Mesenchymal stem cell (in vitro differentiated cells and primary cell): ENCODE results near the gene COL25A1.

ENCODE experiments used
- DNase-seq: peaks from one replicate; pipeline ENCODE4 v3.0.0-alpha.2; 2013
- H2AFZ ChIP-seq: one replicate; pipeline ENCODE4 v1.6.1; 2013; ENCODE audit warnings: low read depth, mild to moderate bottlenecking, control low read depth, inconsistent platforms, low read length, moderate library complexity
- H2AK5ac ChIP-seq: 2 replicates; pipeline ENCODE4 v1.6.1; 2013; ENCODE audit warnings: low read length, moderate library complexity, mild to moderate bottlenecking, inconsistent platforms; ENCODE audit not compliant: severe bottlenecking
- H2BK120ac ChIP-seq: one replicate; pipeline ENCODE4 v1.6.1; 2013; ENCODE audit warnings: low read depth, mild to moderate bottlenecking, inconsistent platforms, low read length, moderate library complexity
- H2BK12ac ChIP-seq, 2 experiments: one replicate each; pipeline ENCODE4 v1.6.1; 2013; ENCODE audit warnings: inconsistent platforms in 2 of 2, low read length in 2 of 2, mild to moderate bottlenecking in 2 of 2, moderate library complexity in 2 of 2, control low read depth in 1 of 2
- H2BK15ac ChIP-seq: one replicate; pipeline ENCODE4 v1.6.1; 2013; ENCODE audit warnings: mild to moderate bottlenecking, low read depth, inconsistent platforms; ENCODE audit not compliant: poor library complexity, severe bottlenecking
- H2BK5ac ChIP-seq: 2 replicates; pipeline ENCODE4 v1.6.1; 2013; ENCODE audit warnings: low read depth, mild to moderate bottlenecking, low read length, control low read depth, inconsistent platforms; ENCODE audit not compliant: poor library complexity, severe bottlenecking
- H3K14ac ChIP-seq, 2 experiments: one replicate each; pipeline ENCODE4 v1.6.1; 2013; ENCODE audit warnings: inconsistent platforms in 2 of 2, low read length in 2 of 2, control low read depth in 1 of 2, mild to moderate bottlenecking in 1 of 2, moderate library complexity in 1 of 2
- H3K18ac ChIP-seq, 2 experiments: one replicate each; pipeline ENCODE4 v1.6.1; 2013; ENCODE audit warnings: inconsistent platforms in 2 of 2, low read length in 2 of 2, control low read depth in 1 of 2, low read depth in 1 of 2, mild to moderate bottlenecking in 1 of 2
- H3K23ac ChIP-seq, 2 experiments: one replicate each; pipeline ENCODE4 v1.6.1; 2013; ENCODE audit warnings: inconsistent platforms in 2 of 2, low read length in 2 of 2, mild to moderate bottlenecking in 2 of 2, moderate library complexity in 2 of 2, control low read depth in 1 of 2
- H3K27ac ChIP-seq: 2 replicates; pipeline ENCODE4 v1.5.1; 2013; ENCODE audit warnings: mild to moderate bottlenecking, moderate library complexity, low read length, control low read depth, inconsistent platforms; ENCODE audit not compliant: poor library complexity, severe bottlenecking
- H3K27me3 ChIP-seq, 2 experiments: 2 replicates each; pipeline versions ENCODE4 v1.6.1 to v1.7.0; 2013; ENCODE audit warnings: low read length in 2 of 2, mild to moderate bottlenecking in 2 of 2, moderate library complexity in 2 of 2, control low read depth in 1 of 2, inconsistent platforms in 1 of 2; ENCODE audit not compliant: control insufficient read depth in 1 of 2, insufficient read depth in 1 of 2
- H3K36me3 ChIP-seq, 2 experiments: 2 replicates each; pipeline versions ENCODE4 v1.6.1 to v1.7.0; 2013; ENCODE audit warnings: low read length in 2 of 2, control low read depth in 1 of 2, inconsistent platforms in 1 of 2, low read depth in 1 of 2, mild to moderate bottlenecking in 1 of 2; ENCODE audit not compliant: insufficient read depth in 2 of 2, control insufficient read depth in 1 of 2
- H3K4ac ChIP-seq, 2 experiments: one replicate each; pipeline ENCODE4 v1.6.1; 2013; ENCODE audit warnings: inconsistent platforms in 2 of 2, low read length in 2 of 2, mild to moderate bottlenecking in 2 of 2, moderate library complexity in 2 of 2, control low read depth in 1 of 2, low read depth in 1 of 2
- H3K4me1 ChIP-seq: 2 replicates; pipeline ENCODE4 v1.6.1; 2013; ENCODE audit warnings: low read depth, low read length, control low read depth; ENCODE audit not compliant: control insufficient read depth, insufficient read depth
- H3K4me2 ChIP-seq: 2 replicates; pipeline ENCODE4 v1.6.1; 2013; ENCODE audit warnings: low read length, mild to moderate bottlenecking, inconsistent platforms; ENCODE audit not compliant: poor library complexity, severe bottlenecking
- H3K4me3 ChIP-seq, 2 experiments: 2 replicates each; pipeline versions ENCODE4 v1.5.1 to v1.7.0; 2013; ENCODE audit warnings: low read length in 2 of 2, mild to moderate bottlenecking in 2 of 2, control low read depth in 1 of 2, low read depth in 1 of 2; ENCODE audit not compliant: insufficient read depth in 1 of 2
- H3K79me1 ChIP-seq: replicated peaks from 2 replicates; pipeline ENCODE4 v1.6.1; 2013; ENCODE audit warnings: mild to moderate bottlenecking, control low read depth, low read length, inconsistent platforms; ENCODE audit not compliant: poor library complexity, severe bottlenecking
- H3K9ac ChIP-seq: 2 replicates; pipeline ENCODE4 v1.7.0; 2013; ENCODE audit warnings: mild to moderate bottlenecking, low read length, moderate library complexity
- H3K9me3 ChIP-seq: 2 replicates; pipeline ENCODE4 v1.7.0; 2013; ENCODE audit warnings: mild to moderate bottlenecking, low read length; ENCODE audit not compliant: control insufficient read depth
- H4K8ac ChIP-seq: one replicate; pipeline ENCODE4 v1.6.1; 2013; ENCODE audit warnings: inconsistent platforms, mild to moderate bottlenecking, low read length, moderate library complexity
- H4K91ac ChIP-seq: one replicate; pipeline ENCODE4 v1.6.1; 2013; ENCODE audit warnings: mild to moderate bottlenecking, low read length, inconsistent platforms
- WGBS: methylation state at CpG from one replicate; pipeline ENCODE4 v1.1.7; 2013; ENCODE audit warnings: mixed read lengths; 5-methylcytosine and 5-hydroxymethylcytosine counted together

The COL25A1 gene

DNA sequence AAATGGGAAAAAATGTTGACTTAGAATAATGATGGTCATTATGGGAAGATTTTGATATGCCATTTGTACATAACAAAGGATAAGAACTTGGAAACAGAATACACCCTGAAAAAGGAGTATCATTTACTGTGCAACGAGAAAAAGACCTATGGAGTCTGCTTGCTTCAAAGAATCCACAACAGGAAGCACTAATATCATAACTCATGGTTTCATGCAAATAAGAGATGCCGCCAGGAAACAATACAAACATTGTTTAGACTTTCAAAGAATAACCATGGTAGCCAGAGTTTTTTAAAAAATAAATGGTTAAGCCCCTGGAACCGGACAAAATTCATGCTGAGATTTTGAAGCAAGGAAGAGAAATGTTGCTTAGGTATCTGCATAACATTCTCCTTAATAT, 399.7 kb downstream of the COL25A1 start:
- Histone ChIP-seq H3K9me3 (no peaks in the 10 kb centered on the region), H3K9ac (no peak overlapping the region), H2BK120ac (no peak overlapping the region), H2BK12ac (no peak overlapping the region), H3K23ac (no peak overlapping the region), H3K36me3 (no peaks in the 10 kb centered on the region), H3K4me3 (no peak overlapping the region), H3K18ac (no peak overlapping the region), H3K79me1 (no peaks in the 10 kb centered on the region), H3K27ac (no peak overlapping the region), H2BK5ac (no peak overlapping the region), H4K91ac (no peak overlapping the region), H4K8ac (no peak overlapping the region), H2AK5ac (no peak overlapping the region), H2AFZ (no peak overlapping the region), H3K4me2 (no peak overlapping the region), H3K27me3 (no peaks in the 10 kb centered on the region), H3K14ac (no peak overlapping the region), H2BK15ac (no peak overlapping the region), H3K4ac (no peak overlapping the region), H3K4me1 (peaks cover 1% of the 10 kb centered on the region)
- 67% methylated on average over 3 of the region's 3 CpGs for WGBS
- no peak for DNase-seq

DNA sequence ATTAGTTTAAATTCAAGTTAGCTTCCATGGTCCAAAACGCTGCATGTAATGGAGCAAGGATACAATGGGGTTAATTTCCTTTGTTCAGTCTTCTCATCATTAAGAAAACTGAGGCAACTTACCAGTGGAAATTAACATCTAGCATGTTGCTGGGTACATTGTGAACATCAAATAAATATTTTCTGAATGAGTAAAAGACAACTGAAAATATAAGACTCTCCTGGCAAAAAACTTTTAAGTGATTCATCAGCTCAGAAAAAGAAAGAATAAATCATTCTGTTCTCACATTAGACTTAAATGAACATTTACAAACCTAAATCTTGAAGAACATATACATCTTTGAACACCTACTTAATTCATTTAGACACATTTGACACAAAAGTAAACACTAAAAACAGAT, 401.2 kb downstream of the COL25A1 start:
- H3K79me1 ChIP-seq: no peaks in the 10 kb centered on the region
- no peak overlapping the region for H4K91ac ChIP-seq
- no peak overlapping the region for H2BK5ac ChIP-seq
- peaks cover 1% of the 10 kb centered on the region for H3K4me1 ChIP-seq
- H3K27ac ChIP-seq: no peak overlapping the region
- no peak for DNase-seq
- no peak overlapping the region for H3K18ac ChIP-seq
- no peaks in the 10 kb centered on the region for H3K9me3 ChIP-seq
- no peak overlapping the region for H3K4ac ChIP-seq
- no peak overlapping the region for H4K8ac ChIP-seq
- H2BK15ac ChIP-seq: no peak overlapping the region
- H3K9ac ChIP-seq: no peak overlapping the region
- no peaks in the 10 kb centered on the region for H3K27me3 ChIP-seq
- no peak overlapping the region for H3K23ac ChIP-seq
- WGBS: no CpG with 5 or more reads among the region's 1 CpG
- no peak overlapping the region for H2BK120ac ChIP-seq
- no peak overlapping the region for H3K4me3 ChIP-seq
- no peak overlapping the region for H3K4me2 ChIP-seq
- no peaks in the 10 kb centered on the region for H3K36me3 ChIP-seq
- H3K14ac ChIP-seq: no peak overlapping the region
- H2AFZ ChIP-seq: no peak overlapping the region
- no peak overlapping the region for H2BK12ac ChIP-seq
- H2AK5ac ChIP-seq: no peak overlapping the region

DNA sequence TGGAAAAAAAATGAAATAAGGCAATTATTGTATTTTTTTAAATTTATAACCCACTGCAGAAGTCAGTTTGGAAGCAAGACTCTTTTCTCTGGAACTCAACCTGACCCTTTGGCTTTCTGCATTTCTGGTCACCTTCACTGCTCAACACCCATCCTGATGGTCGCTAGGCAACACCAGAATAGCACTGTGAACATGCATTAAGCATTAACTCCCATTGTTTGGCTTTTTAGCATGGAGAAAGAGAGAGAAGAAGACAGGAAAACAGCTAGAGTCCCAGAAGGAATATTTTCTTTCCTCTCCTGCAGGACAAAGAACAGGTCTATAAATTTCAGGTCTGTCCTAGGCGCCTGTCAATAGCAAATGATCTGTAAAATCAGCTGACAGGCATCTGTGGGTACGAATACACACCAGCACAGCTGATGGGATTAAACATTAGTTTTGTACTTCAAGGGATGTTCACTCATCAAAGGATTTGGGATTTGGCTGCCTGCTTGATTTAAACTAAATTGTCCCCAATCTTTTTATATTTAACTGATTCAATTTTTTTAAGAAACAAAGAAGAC, 402.4 kb downstream of the COL25A1 start:
- H3K79me1 ChIP-seq: no peaks in the 10 kb centered on the region
- no peak overlapping the region for H2AK5ac ChIP-seq
- H3K9ac ChIP-seq: no peak overlapping the region
- no peak overlapping the region for H2BK12ac ChIP-seq
- no peak overlapping the region for H3K23ac ChIP-seq
- H2BK15ac ChIP-seq: no peak overlapping the region
- no peak overlapping the region for H3K4me3 ChIP-seq
- no peak overlapping the region for H2BK5ac ChIP-seq
- no peaks in the 10 kb centered on the region for H3K36me3 ChIP-seq
- H3K27ac ChIP-seq: no peak overlapping the region
- WGBS: 100% methylated on average over 3 of the region's 3 CpGs
- no peaks in the 10 kb centered on the region for H3K27me3 ChIP-seq
- no peak overlapping the region for H4K91ac ChIP-seq
- no peak overlapping the region for H3K18ac ChIP-seq
- no peak overlapping the region for H3K4me2 ChIP-seq
- no peak overlapping the region for H3K4ac ChIP-seq
- no peak for DNase-seq
- no peak overlapping the region for H4K8ac ChIP-seq
- no peak overlapping the region for H3K14ac ChIP-seq
- no peak overlapping the region for H2AFZ ChIP-seq
- H2BK120ac ChIP-seq: no peak overlapping the region
- H3K4me1 ChIP-seq: peaks cover 1% of the 10 kb centered on the region
- H3K9me3 ChIP-seq: no peaks in the 10 kb centered on the region

DNA sequence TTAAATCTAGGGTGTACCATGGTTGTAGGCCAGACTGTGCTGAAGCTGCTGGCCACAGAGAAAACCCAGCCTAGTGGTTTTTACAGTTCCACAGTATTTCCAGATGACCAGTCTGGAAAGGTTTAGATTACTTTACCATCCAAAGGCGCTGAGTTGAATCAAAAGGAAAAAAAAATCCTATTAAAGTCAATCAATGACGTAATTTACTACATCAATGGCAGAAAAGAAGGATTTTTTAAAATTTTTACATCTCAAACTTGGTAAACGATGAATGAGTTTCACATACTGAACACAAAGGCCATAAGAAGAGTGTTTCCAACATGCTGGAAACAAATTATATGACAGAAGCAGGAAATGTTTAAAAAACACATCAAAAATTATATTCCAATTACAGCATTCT, 409.0 kb downstream of the COL25A1 start:
- Histone ChIP-seq H4K91ac (no peak overlapping the region), H4K8ac (no peak overlapping the region), H3K4me2 (no peak overlapping the region), H3K14ac (no peak overlapping the region), H2AFZ (no peak overlapping the region), H2BK5ac (no peak overlapping the region), H3K36me3 (no peaks in the 10 kb centered on the region), H2BK15ac (no peak overlapping the region), H3K9ac (no peak overlapping the region), H3K4me1 (no peaks in the 10 kb centered on the region), H3K79me1 (no peaks in the 10 kb centered on the region), H2BK12ac (no peak overlapping the region), H3K9me3 (no peaks in the 10 kb centered on the region), H3K27ac (no peak overlapping the region), H3K27me3 (no peaks in the 10 kb centered on the region), H3K23ac (no peak overlapping the region), H3K4ac (no peak overlapping the region), H3K4me3 (no peak overlapping the region), H2BK120ac (no peak overlapping the region), H3K18ac (no peak overlapping the region), H2AK5ac (no peak overlapping the region)
- DNase-seq: no peak
- no CpG with 5 or more reads among the region's 3 CpGs for WGBS
